ENCODE measurements around the gene RERE.

Gene RERE

DNA sequence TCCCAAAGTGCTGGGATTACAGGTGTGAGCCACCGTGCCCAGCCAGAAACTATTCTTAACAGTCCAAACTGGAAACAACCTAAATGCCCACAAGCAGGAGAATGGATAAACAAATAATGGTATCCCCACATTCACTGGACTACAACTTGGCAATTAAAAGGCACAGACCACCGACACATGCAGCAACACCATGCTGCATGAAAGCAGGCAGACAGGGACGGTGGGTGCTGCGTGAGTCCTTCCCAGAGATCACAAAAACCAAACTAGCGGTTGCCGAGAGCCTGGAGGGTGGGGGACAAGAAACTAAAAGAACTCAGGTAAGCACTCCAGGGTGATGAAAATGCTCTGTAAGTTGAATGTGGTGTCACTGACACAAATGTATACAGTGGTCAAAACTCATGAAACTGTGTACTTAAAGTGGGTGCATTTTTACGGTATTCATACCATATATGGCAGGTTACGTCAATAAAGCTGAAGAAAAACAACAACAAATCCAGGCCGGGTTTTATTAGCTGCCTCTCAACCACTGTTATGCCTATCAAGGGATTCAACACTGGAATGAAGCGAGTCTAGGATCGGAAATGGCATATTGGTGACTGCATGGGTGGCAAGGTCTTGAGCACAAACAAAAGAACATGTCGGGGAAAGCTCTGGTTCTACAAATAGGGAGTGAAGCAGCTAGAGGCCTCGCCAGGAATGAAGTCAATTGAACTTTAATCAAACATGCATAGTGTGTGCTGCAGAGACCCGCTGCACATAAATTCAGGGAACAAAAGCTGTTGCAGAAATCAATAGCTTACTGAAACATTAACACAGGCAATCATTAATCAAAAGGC, 447.2 kb downstream of the RERE start:
- H3K4me1 ChIP-seq (ENCODE audit: control insufficient read depth in 5 of 5, insufficient read depth in 5 of 5, low read length in 5 of 5): peaks cover 36 to 75% (median 69%) of the 10 kb centered on the region in 5 donors
- H3K4me3 ChIP-seq (ENCODE audit: low read depth in 1 of 5, low read length in 5 of 5): peak overlapping the region in 2 of 5 donors; percentile 7 to 23
- no peak overlapping the region for H3K9ac ChIP-seq (ENCODE audit: low read length in 5 of 5)
- H3K36me3 ChIP-seq (ENCODE audit: control insufficient read depth in 5 of 5, insufficient read depth in 5 of 5, low read length in 5 of 5): peaks cover under 1 to 18% (median 13%) of the 10 kb centered on the region in 5 donors
- H3K27me3 ChIP-seq (ENCODE audit: control insufficient read depth in 5 of 5, insufficient read depth in 4 of 5, low read length in 5 of 5): no peaks in the 10 kb centered on the region
- no peaks in the 10 kb centered on the region for H3K9me3 ChIP-seq (ENCODE audit: control insufficient read depth in 5 of 5, low read length in 5 of 5)
- peak overlapping the region; percentile 97 for H3K27ac ChIP-seq (ENCODE audit: low read depth, low read length)

DNA sequence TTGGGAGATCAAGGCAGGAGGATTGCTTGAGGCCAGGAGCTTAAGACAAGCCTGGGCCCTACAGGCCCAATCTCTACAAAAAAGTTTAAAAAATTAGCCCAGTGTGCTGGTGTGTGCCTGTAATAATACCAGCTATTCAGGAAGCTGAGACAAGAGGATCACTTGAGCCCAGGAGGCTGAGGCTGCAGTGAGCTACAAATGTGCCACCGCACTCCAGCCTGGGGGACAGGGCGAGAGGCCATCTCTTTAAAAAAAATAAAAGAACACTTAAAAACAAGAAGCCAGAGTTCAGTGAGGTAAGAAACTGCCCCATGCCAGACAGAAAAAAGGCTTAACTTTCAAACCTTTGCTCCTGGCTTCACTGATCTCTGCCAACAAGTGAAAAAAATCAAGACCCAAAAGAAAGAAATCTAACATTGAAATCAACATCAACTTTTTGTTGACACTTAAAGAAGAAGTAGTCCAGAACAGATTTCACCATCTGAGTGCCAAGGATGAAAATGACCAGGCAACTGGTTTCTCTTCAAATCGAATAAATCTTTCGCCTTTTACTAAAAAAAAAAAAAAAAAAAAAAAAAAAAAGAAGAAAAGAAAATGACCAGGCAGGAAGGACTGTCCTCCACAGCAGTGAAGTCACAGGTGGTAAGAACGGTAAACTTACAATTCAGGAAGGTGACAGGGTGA, 448.3 kb downstream of the RERE start:
- peaks cover 36 to 77% (median 70%) of the 10 kb centered on the region in 5 donors for H3K4me1 ChIP-seq (ENCODE audit: control insufficient read depth in 5 of 5, insufficient read depth in 5 of 5, low read length in 5 of 5)
- H3K27ac ChIP-seq (ENCODE audit: low read depth, low read length): peak overlapping the region; percentile 65
- H3K27me3 ChIP-seq (ENCODE audit: control insufficient read depth in 5 of 5, insufficient read depth in 4 of 5, low read length in 5 of 5): no peaks in the 10 kb centered on the region
- H3K9me3 ChIP-seq (ENCODE audit: control insufficient read depth in 5 of 5, low read length in 5 of 5): no peaks in the 10 kb centered on the region
- no peak overlapping the region for H3K4me3 ChIP-seq (ENCODE audit: low read depth in 1 of 5, low read length in 5 of 5)
- H3K36me3 ChIP-seq (ENCODE audit: control insufficient read depth in 5 of 5, insufficient read depth in 5 of 5, low read length in 5 of 5): peaks cover 2 to 28% (median 23%) of the 10 kb centered on the region in 5 donors
- no peak overlapping the region for H3K9ac ChIP-seq (ENCODE audit: low read length in 5 of 5)

DNA sequence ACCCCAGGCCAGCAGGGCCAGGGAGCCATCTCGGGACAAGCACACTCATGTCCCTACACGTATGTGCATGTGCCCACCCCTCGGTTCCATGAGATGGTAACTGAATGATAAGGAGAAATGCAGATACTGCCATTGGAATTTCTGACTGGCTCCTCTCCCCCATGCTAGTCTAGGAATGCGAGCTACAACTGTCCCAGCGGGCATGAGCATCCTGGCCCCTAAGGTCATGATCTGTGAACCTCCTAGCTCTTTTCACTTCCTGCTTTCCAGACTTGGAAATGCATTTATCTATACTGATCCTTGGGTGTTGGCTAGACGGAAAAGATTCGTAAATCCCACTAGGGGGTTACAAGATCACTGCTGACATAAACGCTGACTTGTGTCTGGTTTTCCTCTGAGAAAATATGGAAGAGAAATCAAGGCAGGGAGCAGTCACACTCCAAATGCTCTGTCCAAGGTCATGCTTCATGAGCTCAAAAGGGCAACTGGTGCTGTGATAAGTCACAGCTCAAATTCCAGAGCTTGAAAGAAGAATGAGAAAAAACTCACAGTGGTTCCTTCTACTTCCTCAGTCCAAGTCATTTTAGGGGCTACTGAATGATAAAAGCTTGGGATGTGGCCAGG, 449.8 kb downstream of the RERE start:
- peaks cover 26 to 77% (median 70%) of the 10 kb centered on the region in 5 donors for H3K4me1 ChIP-seq (ENCODE audit: control insufficient read depth in 5 of 5, insufficient read depth in 5 of 5, low read length in 5 of 5)
- no peaks in the 10 kb centered on the region for H3K27me3 ChIP-seq (ENCODE audit: control insufficient read depth in 5 of 5, insufficient read depth in 4 of 5, low read length in 5 of 5)
- no peaks in the 10 kb centered on the region for H3K9me3 ChIP-seq (ENCODE audit: control insufficient read depth in 5 of 5, low read length in 5 of 5)
- H3K36me3 ChIP-seq (ENCODE audit: control insufficient read depth in 5 of 5, insufficient read depth in 5 of 5, low read length in 5 of 5): peaks cover 2 to 39% (median 34%) of the 10 kb centered on the region in 5 donors
- peak overlapping the region; percentile 34 for H3K27ac ChIP-seq (ENCODE audit: low read depth, low read length)
- no peak overlapping the region for H3K4me3 ChIP-seq (ENCODE audit: low read depth in 1 of 5, low read length in 5 of 5)
- H3K9ac ChIP-seq (ENCODE audit: low read length in 5 of 5): no peak overlapping the region

DNA sequence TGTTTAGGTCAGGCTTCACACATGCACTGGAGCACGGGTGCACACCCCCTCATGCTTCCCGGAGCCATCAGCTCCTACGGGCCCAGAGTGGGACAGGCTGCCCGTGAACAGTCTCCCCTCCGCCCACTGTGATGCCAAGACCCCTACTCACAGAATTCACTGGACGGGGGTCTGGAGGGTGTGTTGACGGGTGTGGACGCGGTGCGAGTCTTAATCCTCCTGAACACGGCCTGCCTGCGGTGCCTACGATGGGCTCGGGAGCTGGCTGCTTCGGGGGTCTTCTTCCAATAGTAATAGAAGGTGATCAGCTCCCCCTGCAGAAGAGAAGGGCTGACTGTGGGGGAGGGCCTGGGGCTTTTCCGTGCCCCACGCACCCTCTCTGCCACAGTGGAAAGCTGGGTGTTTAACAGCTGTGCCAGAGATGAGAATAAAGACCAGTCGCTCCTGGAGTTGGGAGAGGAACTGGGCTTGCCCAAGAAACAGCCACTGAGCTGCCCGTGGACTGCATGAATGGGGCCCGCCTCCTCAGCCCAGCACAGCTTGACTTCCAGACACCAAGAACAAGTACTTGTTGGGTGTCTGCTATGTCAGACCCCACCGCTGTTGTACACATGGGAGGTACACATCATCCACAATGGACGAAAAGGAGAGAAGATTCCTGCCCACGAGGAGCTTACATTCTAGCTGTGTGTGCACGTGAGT, 451.6 kb downstream of the RERE start:
- Histone ChIP-seq H3K27ac (ENCODE audit: low read depth, low read length) (no peak overlapping the region), H3K9me3 (ENCODE audit: control insufficient read depth in 5 of 5, low read length in 5 of 5) (no peaks in the 10 kb centered on the region), H3K9ac (ENCODE audit: low read length in 5 of 5) (no peak overlapping the region), H3K4me3 (ENCODE audit: low read depth in 1 of 5, low read length in 5 of 5) (no peak overlapping the region), H3K4me1 (ENCODE audit: control insufficient read depth in 5 of 5, insufficient read depth in 5 of 5, low read length in 5 of 5) (peaks cover 9 to 61% (median 52%) of the 10 kb centered on the region in 5 donors), H3K36me3 (ENCODE audit: control insufficient read depth in 5 of 5, insufficient read depth in 5 of 5, low read length in 5 of 5) (peaks cover 2 to 55% (median 53%) of the 10 kb centered on the region in 5 donors), H3K27me3 (ENCODE audit: control insufficient read depth in 5 of 5, insufficient read depth in 4 of 5, low read length in 5 of 5) (no peaks in the 10 kb centered on the region)

DNA sequence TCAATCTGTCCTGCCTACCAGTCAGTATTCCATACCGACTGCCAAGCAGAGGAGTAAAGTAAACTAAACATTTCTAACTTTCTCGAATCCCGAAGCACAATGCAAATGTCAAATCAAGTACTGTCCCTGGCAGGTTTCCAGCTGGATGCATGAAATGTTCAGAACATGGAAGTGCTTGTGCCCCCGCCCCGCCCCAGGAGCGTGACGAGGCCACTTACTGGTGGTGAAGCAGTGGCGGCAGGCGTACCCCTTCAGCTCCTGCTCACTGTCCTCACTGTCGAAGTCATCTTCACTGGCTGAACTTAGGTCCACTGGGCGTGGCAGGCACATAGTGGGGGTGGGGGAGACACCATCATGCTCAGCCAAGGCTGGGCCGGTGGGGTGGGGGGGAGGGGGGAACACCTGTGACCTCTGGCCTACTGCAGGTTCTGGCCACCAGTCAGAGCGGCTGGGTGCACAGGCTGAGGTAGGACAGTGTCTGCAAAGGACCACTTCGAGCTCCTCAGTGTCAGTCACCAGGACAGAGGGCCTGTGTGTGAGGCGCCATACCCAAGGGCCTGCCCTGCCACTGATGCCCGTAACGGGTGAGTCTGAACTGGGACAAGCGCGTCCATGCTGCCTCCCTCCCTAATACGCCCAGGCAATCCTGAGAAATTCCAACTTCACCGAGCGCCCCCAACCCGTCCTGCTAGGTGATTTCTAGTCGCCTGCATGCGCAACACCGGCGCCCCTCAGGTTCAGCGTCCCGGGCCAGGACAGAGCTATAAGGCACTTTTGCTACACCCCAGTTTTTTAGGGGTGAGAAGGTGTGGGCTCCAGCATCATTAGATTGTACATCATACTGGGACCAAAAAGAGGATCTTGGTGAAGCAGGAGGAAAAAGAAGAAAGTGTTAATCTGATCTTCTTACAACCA, 452.7 kb downstream of the RERE start:
- Histone ChIP-seq H3K27me3 (ENCODE audit: control insufficient read depth in 5 of 5, insufficient read depth in 4 of 5, low read length in 5 of 5) (no peaks in the 10 kb centered on the region), H3K27ac (ENCODE audit: low read depth, low read length) (peak overlapping the region; percentile 23), H3K4me3 (ENCODE audit: low read depth in 1 of 5, low read length in 5 of 5) (no peak overlapping the region), H3K9ac (ENCODE audit: low read length in 5 of 5) (peak overlapping the region in 2 of 5 donors; percentile 26 to 46), H3K36me3 (ENCODE audit: control insufficient read depth in 5 of 5, insufficient read depth in 5 of 5, low read length in 5 of 5) (peaks cover 2 to 63% (median 59%) of the 10 kb centered on the region in 5 donors), H3K4me1 (ENCODE audit: control insufficient read depth in 5 of 5, insufficient read depth in 5 of 5, low read length in 5 of 5) (peaks cover 5 to 51% (median 42%) of the 10 kb centered on the region in 5 donors), H3K9me3 (ENCODE audit: control insufficient read depth in 5 of 5, low read length in 5 of 5) (no peaks in the 10 kb centered on the region)

DNA sequence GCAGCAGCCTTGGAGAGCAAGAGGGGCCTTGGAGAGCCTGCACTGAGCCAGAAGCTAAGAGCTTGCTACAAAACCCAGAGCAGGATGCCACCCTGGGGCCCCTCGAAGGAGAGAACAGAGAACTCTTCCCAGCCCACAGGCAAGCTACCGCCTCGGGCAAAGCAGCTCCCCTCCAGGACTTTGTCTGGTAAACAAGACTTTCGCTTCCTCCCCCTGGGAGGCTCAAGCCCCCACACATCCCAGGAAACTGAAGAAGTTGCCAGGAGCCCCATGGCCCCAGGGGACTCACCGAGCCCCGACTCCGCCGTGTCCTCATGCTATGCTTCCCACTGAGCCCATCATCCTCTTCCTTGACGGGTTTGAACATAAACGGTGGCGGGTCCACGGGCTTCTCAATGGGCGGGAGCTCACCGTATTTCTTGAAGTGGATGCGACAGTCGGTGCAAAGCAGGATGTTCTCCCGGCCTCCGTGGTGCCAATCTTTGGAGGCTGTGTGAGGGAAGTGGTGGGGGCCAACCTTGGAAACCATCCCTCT, 453.6 kb downstream of the RERE start:
- H3K36me3 ChIP-seq (ENCODE audit: control insufficient read depth in 5 of 5, insufficient read depth in 5 of 5, low read length in 5 of 5): peaks cover 2 to 73% (median 69%) of the 10 kb centered on the region in 5 donors
- H3K9me3 ChIP-seq (ENCODE audit: control insufficient read depth in 5 of 5, low read length in 5 of 5): no peaks in the 10 kb centered on the region
- H3K27ac ChIP-seq (ENCODE audit: low read depth, low read length): peak overlapping the region; percentile 23

DNA sequence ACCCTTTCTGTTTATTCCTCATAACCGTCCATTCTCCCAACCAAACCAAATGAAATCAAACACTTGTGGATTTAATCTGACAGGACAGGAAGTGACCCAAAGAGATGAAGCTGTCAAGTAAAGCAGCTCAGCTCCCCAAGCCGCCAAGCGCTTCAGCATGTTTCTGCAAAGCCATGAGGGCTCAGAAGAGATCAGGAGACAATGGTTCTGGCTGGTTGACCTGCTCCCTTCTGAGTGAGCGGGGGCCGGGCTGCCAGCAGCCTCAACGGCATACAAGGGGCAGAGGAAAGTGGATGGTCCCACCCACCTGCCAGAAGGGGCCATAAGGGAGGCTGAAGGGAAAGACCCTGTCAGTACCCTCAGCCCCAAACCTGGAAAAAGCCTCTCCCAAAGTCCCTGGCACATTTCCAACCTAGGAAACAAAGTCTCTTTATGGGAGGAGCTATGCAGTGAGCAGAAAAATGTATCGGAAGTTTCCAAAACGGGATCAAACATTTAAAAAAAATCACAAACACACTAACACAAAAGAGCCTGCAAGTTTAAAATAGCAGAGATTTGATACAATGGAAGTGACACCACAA, 454.2 kb downstream of the RERE start:
- no peaks in the 10 kb centered on the region for H3K27me3 ChIP-seq (ENCODE audit: control insufficient read depth in 5 of 5, insufficient read depth in 4 of 5, low read length in 5 of 5)
- no peak overlapping the region for H3K4me3 ChIP-seq (ENCODE audit: low read depth in 1 of 5, low read length in 5 of 5)
- H3K4me1 ChIP-seq (ENCODE audit: control insufficient read depth in 5 of 5, insufficient read depth in 5 of 5, low read length in 5 of 5): peaks cover 5 to 39% (median 32%) of the 10 kb centered on the region in 5 donors
- H3K27ac ChIP-seq (ENCODE audit: low read depth, low read length): peak overlapping the region; percentile 23
- H3K36me3 ChIP-seq (ENCODE audit: control insufficient read depth in 5 of 5, insufficient read depth in 5 of 5, low read length in 5 of 5): peaks cover 2 to 78% (median 74%) of the 10 kb centered on the region in 5 donors
- peak overlapping the region in 2 of 5 donors; percentile 9 to 43 for H3K9ac ChIP-seq (ENCODE audit: low read length in 5 of 5)
- H3K9me3 ChIP-seq (ENCODE audit: control insufficient read depth in 5 of 5, low read length in 5 of 5): no peaks in the 10 kb centered on the region

More for the DNA sequence above, 453.6 kb downstream of the RERE start:
- H3K4me3 ChIP-seq (ENCODE audit: low read depth in 1 of 5, low read length in 5 of 5): no peak overlapping the region
- peak overlapping the region in 1 of 5 donors; percentile 43 for H3K9ac ChIP-seq (ENCODE audit: low read length in 5 of 5)
- no peaks in the 10 kb centered on the region for H3K27me3 ChIP-seq (ENCODE audit: control insufficient read depth in 5 of 5, insufficient read depth in 4 of 5, low read length in 5 of 5)
- peaks cover 5 to 44% (median 36%) of the 10 kb centered on the region in 5 donors for H3K4me1 ChIP-seq (ENCODE audit: control insufficient read depth in 5 of 5, insufficient read depth in 5 of 5, low read length in 5 of 5)

DNA sequence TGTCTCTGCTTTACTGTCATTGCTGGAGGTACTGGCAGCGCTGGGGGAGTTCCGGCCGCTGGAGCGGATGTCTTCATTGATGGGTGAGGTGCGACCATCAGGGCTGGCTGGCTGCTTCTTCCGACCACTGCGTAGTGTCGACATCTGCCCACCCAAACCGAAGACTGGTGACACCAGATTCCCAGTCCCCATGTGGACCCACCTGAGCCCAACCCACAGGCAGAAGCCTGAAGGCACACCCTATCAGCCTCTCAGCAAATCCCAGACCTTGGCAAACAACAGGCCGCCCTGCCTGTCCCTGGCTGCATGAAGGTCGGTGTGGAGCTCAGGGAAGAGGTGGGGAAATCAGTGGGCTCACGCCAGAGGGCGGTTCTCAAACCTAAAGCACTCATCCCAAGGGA, 454.7 kb downstream of the RERE start:
- H3K27ac ChIP-seq (ENCODE audit: low read depth, low read length): peak overlapping the region; percentile 17
- H3K4me3 ChIP-seq (ENCODE audit: low read depth in 1 of 5, low read length in 5 of 5): no peak overlapping the region
- no peak overlapping the region for H3K9ac ChIP-seq (ENCODE audit: low read length in 5 of 5)
- H3K4me1 ChIP-seq (ENCODE audit: control insufficient read depth in 5 of 5, insufficient read depth in 5 of 5, low read length in 5 of 5): peaks cover 4 to 36% (median 29%) of the 10 kb centered on the region in 5 donors
- no peaks in the 10 kb centered on the region for H3K9me3 ChIP-seq (ENCODE audit: control insufficient read depth in 5 of 5, low read length in 5 of 5)
- no peaks in the 10 kb centered on the region for H3K27me3 ChIP-seq (ENCODE audit: control insufficient read depth in 5 of 5, insufficient read depth in 4 of 5, low read length in 5 of 5)
- peaks cover 2 to 84% (median 80%) of the 10 kb centered on the region in 5 donors for H3K36me3 ChIP-seq (ENCODE audit: control insufficient read depth in 5 of 5, insufficient read depth in 5 of 5, low read length in 5 of 5)
